B cell (primary cell): ENCODE data around the gene TRMT13.
"Not testable (repeated sequence)": the region's sequence is repeated elsewhere in the genome, so short reads cannot be mapped to it uniquely, and the experiment has no call there.

ENCODE experiments used
- EZH2 ChIP-seq: IDR thresholded peaks from 2 replicates; pipeline ENCODE4 v1.6.1; 2012; ENCODE audit warnings: borderline replicate concordance, low read depth, mild to moderate bottlenecking, moderate library complexity, low read length; ENCODE audit not compliant: insufficient read depth, poor library complexity, severe bottlenecking
- TF ChIP-seq, protein P1 (sequence below): fragments of 200-600 bp; IDR thresholded peaks from one replicate; pipeline ENCODE4 v1.8.0; 2022; ENCODE audit warnings: antibody characterized with exemption, mild to moderate bottlenecking

DNA sequence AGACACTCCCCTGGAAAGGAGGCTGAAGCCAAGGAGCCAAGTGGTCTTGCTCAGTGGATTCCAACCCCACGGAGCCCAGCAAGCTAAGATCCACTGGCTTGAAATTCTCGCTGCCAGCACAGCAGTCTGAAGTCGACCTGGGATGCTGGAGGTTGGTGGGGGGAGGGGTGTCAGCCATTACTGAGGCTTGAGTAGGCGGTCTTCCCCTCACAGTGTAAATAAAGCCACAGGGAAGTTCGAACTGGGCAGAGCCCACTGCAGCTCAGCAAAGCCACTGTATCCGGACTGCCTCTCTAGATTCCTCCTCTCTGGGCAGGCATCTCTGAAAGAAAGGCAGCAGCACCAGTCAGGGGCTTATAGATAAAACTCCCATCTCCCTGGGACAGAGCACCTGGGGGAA lies 67.1 kb downstream of the TRMT13 start:
- TF ChIP-seq, protein P1, sequence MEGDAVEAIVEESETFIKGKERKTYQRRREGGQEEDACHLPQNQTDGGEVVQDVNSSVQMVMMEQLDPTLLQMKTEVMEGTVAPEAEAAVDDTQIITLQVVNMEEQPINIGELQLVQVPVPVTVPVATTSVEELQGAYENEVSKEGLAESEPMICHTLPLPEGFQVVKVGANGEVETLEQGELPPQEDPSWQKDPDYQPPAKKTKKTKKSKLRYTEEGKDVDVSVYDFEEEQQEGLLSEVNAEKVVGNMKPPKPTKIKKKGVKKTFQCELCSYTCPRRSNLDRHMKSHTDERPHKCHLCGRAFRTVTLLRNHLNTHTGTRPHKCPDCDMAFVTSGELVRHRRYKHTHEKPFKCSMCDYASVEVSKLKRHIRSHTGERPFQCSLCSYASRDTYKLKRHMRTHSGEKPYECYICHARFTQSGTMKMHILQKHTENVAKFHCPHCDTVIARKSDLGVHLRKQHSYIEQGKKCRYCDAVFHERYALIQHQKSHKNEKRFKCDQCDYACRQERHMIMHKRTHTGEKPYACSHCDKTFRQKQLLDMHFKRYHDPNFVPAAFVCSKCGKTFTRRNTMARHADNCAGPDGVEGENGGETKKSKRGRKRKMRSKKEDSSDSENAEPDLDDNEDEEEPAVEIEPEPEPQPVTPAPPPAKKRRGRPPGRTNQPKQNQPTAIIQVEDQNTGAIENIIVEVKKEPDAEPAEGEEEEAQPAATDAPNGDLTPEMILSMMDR = not testable (repeated sequence)
- TF ChIP-seq EZH2 = not testable (repeated sequence)
